ENCODE measurements around the gene SLC2A10. TPM values are rescaled to one million over a fixed set of nuclear protein-coding genes. Genes with fewer than 3 reads are reported as not detected.
"Not testable (repeated sequence)": the region's sequence is repeated elsewhere in the genome, so short reads cannot be mapped to it uniquely, and the experiment has no call there.

Gene SLC2A10
- total and polyA plus RNA-seq, 7 donors = 0.40 to 1.7 (median 1.0) TPM

DNA sequence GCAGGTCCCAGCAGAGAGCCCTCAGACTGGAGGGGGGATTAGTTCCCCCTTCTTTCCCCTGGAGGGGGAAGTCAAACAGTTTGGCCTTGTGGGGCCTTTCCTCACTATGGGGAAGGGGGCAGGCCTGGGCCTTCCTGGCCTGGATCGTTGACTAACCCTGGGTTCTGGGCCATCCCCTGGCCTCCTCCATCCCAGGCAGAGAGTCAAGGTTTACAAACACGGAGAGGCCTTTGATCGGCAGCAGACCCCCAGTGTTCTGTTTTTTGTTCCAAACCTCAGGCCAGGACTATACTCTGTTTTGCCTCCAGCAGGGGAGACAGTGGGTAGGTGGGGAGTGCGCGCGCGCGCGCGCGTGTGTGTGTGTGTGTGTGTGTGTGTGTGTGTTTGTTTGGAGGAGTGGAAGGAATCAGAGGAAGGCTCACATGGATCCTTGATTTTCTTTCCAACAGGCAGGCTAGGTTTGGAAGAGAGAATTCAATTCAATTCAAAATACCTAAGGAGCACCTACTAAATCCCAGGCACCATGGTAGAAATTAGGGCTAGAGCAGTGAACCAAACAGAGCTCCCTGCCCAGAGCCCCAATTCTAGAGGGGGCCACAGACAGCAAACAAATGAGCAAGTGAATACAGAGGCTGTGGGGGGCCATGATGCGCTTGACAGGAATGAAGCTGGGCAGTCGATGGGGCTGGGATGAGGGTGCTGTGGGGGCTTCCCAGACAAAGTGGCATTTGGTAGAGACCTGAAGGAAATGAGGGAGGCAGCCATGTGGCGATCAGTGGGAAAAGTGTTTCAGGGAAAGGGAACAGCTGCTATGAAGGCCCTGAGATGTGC lies 35.0 kb upstream of the SLC2A10 start:
- Histone ChIP-seq H3K4me1 (no peaks in the 10 kb centered on the region), H3K27me3 (ENCODE audit: insufficient read depth in 3 of 3, low read length in 2 of 3) (no peaks in the 10 kb centered on the region), H3K36me3 (ENCODE audit: insufficient read depth in 1 of 2, low read depth in 1 of 2) (no peaks in the 10 kb centered on the region), H3K27ac (no peak overlapping the region), H3K4me3 (no peak overlapping the region), H3K9me3 (no peaks in the 10 kb centered on the region)
- DNase-seq (no peak), ATAC-seq (no peak)
- intact Hi-C loops (cut with DNase I) = loop anchor here in 1 of 2 donors (5.0 kb wide), 1 partner anchor 112 kb away; no protein-coding TSS in a partner anchor
- TF ChIP-seq, protein P1, sequence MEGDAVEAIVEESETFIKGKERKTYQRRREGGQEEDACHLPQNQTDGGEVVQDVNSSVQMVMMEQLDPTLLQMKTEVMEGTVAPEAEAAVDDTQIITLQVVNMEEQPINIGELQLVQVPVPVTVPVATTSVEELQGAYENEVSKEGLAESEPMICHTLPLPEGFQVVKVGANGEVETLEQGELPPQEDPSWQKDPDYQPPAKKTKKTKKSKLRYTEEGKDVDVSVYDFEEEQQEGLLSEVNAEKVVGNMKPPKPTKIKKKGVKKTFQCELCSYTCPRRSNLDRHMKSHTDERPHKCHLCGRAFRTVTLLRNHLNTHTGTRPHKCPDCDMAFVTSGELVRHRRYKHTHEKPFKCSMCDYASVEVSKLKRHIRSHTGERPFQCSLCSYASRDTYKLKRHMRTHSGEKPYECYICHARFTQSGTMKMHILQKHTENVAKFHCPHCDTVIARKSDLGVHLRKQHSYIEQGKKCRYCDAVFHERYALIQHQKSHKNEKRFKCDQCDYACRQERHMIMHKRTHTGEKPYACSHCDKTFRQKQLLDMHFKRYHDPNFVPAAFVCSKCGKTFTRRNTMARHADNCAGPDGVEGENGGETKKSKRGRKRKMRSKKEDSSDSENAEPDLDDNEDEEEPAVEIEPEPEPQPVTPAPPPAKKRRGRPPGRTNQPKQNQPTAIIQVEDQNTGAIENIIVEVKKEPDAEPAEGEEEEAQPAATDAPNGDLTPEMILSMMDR (IDR thresholded peaks at IDR 0.05) = no peak
- 67 to 77% (median 72%) methylated on average over 14 of the region's 14 CpGs for WGBS, 3 donors

DNA sequence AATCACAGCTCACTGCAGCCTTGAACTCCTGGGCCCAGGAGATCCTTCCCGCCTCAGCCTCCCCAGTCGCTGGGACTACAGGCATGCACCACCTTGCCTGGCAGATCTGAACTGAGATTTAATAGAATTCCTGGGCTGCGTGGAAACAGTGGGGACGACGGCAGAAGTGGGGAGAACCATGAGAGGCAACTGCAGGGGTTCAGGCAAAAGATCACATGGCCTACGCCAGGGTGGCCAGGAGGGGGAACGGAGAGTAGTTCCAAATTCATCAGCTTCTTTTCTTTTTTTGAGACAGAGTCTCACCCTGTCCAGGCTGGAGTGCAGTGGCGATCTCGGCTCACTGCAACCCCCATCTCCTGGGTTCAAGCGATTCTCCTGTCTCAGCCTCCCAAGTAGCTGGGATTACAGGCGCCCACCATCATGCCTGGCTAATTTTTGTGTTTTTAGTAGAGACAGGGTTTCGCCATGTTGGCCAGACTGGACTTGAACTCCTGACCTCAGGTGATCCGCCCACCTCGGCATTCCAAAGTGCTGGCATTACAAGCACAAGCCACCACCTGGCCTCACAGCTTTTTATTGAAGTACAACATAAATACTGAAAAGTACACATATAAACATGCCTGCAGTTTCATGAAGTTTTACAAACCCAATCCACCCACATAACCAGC lies 32.7 kb upstream of the SLC2A10 start:
- H3K27me3 ChIP-seq (ENCODE audit: insufficient read depth in 3 of 3, low read length in 2 of 3); H3K4me3 ChIP-seq; H3K36me3 ChIP-seq (ENCODE audit: insufficient read depth in 1 of 2, low read depth in 1 of 2); ATAC-seq; H3K27ac ChIP-seq; H3K9me3 ChIP-seq; H3K4me1 ChIP-seq; DNase-seq: not testable (repeated sequence)
- WGBS, 3 donors = 86 to 90% (median 88%) methylated on average over 11 to 13 of the region's 14 CpGs
- intact Hi-C loops (cut with DNase I) = loop anchor here in 1 of 2 donors (5.0 kb wide), 1 partner anchor 114 kb away; no protein-coding TSS in a partner anchor

DNA sequence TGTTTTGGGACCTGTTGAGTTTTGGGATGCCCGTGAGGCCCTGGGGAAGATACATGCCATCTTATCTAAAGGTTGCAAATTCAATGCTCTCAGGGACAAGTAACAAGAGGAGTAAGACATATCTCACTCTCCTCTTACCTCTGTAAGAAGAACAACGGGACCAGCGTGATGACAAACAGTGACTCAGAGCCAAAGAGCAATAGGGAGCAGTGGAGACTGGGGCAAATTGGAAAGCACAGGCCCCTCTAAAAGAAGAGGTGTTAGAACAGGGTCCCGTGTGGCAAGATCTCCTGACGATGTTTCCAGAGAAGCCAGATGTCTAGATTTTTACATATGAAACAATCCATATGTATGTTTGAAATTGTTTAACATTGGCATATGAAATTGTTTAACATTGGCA lies 31.8 kb upstream of the SLC2A10 start:
- peaks cover 8% of the 10 kb centered on the region for H3K4me1 ChIP-seq
- no peaks in the 10 kb centered on the region for H3K9me3 ChIP-seq
- DNase-seq (no peak), ATAC-seq (no peak)
- intact Hi-C loops (cut with DNase I) = loop anchor here in 1 of 2 donors (5.0 kb wide), 1 partner anchor 115 kb away; no protein-coding TSS in a partner anchor
- no peak overlapping the region for H3K4me3 ChIP-seq
- no peaks in the 10 kb centered on the region for H3K27me3 ChIP-seq (ENCODE audit: insufficient read depth in 3 of 3, low read length in 2 of 3)
- no peak overlapping the region for H3K27ac ChIP-seq
- WGBS, 3 donors = 87 to 91% (median 88%) methylated on average over 5 of the region's 5 CpGs
- TF ChIP-seq, protein P1 (IDR thresholded peaks at IDR 0.05) = no peak
- H3K36me3 ChIP-seq (ENCODE audit: insufficient read depth in 1 of 2, low read depth in 1 of 2) = no peaks in the 10 kb centered on the region

DNA sequence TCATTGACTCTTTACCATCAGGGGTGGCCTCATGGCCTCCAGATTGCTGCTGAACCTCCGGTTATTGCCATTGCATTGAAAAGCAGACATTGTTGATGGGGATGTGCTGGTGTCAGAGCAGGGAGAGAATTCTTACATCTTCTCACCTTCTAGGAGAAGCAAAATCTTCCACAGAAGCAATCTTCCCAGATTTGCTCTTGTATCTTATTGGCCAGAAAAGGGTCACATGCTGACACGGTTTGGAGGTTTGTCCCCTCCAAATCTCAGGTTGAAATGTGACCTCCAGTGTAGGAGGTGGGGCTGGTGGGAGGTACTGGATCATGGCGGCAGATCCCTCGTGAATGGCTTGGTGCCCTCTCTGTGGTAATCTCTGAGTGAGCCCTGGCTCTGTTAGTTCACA lies 30.9 kb upstream of the SLC2A10 start:
- WGBS, 3 donors = 58 to 68% (median 61%) methylated on average over 4 of the region's 4 CpGs
- Histone ChIP-seq H3K9me3 (no peaks in the 10 kb centered on the region), H3K4me1 (peaks cover 17% of the 10 kb centered on the region), H3K4me3 (no peak overlapping the region), H3K27me3 (ENCODE audit: insufficient read depth in 3 of 3, low read length in 2 of 3) (no peaks in the 10 kb centered on the region), H3K36me3 (ENCODE audit: insufficient read depth in 1 of 2, low read depth in 1 of 2) (no peaks in the 10 kb centered on the region), H3K27ac (no peak overlapping the region)
- intact Hi-C loops (cut with DNase I) = loop anchor here in 1 of 2 donors (5.0 kb wide), 1 partner anchor 116 kb away; no protein-coding TSS in a partner anchor
- DNase-seq (no peak), ATAC-seq (no peak)
- TF ChIP-seq, protein P1 (IDR thresholded peaks at IDR 0.05) = no peak

DNA sequence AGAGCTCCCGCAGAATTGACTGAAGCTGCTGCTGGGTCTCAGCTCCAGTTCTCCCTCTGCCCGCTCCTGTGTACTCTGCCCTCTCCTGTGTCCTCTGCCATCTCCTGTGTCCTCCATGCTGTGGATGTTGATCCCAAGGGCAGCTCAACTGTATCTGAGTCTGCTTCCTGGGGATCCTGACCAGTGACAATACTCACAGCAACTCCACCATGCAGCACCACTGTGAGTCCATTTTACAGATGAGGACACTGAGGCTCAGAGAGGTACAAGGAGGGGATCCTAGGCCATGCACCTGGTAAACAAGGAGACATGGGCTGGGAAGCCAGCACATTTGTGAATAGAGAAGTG lies 28.8 kb upstream of the SLC2A10 start:
- no peaks in the 10 kb centered on the region for H3K9me3 ChIP-seq
- no peak overlapping the region for H3K4me3 ChIP-seq
- H3K27ac ChIP-seq = no peak overlapping the region
- 93 to 100% (median 100%) methylated on average over 2 of the region's 2 CpGs for WGBS, 3 donors
- intact Hi-C loops (cut with DNase I) = no loop called here
- H3K27me3 ChIP-seq (ENCODE audit: insufficient read depth in 3 of 3, low read length in 2 of 3) = no peaks in the 10 kb centered on the region
- H3K36me3 ChIP-seq (ENCODE audit: insufficient read depth in 1 of 2, low read depth in 1 of 2) = peaks cover 0 to 4% of the 10 kb centered on the region in 2 donors
- peaks cover 29% of the 10 kb centered on the region for H3K4me1 ChIP-seq
- ATAC-seq (no peak), DNase-seq (no peak)
- TF ChIP-seq, protein P1 (IDR thresholded peaks at IDR 0.05) = no peak
